ENCODE measurements around the gene NPC1. TPM values are rescaled to one million over a fixed set of nuclear protein-coding genes. Genes with fewer than 3 reads are reported as not detected.

Gene NPC1
- total RNA-seq, 1 experiment from 2014 or later = 38.3 TPM

GRCh38 chr18:23547306-23547705 is 39.0 kb downstream of the NPC1 start:
- Mint-ChIP-seq H3K27me3 (ENCODE audit: low read depth) (no peaks in the 10 kb centered on the region), H3K27ac (no peak overlapping the region), H3K4me3 (no peak overlapping the region), H3K4me1 (no peaks in the 10 kb centered on the region), H3K36me3 (peaks cover 61% of the 10 kb centered on the region), H3K9me3 (no peaks in the 10 kb centered on the region)
- ATAC-seq (no peak), DNase-seq (ENCODE audit: low spot score) (no peak)
- ChIA-PET CTCF (no interaction called here), POLR2A (no interaction called here)
- TF ChIP-seq KAT7 (CRISPR knock-in tag; IDR thresholded peaks at IDR 0.05; ENCODE audit: borderline replicate concordance) (no peak), RELA (CRISPR knock-in tag; IDR thresholded peaks at IDR 0.05; ENCODE audit: borderline replicate concordance) (no peak), AR (CRISPR knock-in tag; IDR thresholded peaks at IDR 0.05) (no peak)
- TF ChIP-seq, protein P1, sequence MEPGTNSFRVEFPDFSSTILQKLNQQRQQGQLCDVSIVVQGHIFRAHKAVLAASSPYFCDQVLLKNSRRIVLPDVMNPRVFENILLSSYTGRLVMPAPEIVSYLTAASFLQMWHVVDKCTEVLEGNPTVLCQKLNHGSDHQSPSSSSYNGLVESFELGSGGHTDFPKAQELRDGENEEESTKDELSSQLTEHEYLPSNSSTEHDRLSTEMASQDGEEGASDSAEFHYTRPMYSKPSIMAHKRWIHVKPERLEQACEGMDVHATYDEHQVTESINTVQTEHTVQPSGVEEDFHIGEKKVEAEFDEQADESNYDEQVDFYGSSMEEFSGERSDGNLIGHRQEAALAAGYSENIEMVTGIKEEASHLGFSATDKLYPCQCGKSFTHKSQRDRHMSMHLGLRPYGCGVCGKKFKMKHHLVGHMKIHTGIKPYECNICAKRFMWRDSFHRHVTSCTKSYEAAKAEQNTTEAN (CRISPR knock-in tag; IDR thresholded peaks at IDR 0.05) = no peak
- TF ChIP-seq, protein P2, sequence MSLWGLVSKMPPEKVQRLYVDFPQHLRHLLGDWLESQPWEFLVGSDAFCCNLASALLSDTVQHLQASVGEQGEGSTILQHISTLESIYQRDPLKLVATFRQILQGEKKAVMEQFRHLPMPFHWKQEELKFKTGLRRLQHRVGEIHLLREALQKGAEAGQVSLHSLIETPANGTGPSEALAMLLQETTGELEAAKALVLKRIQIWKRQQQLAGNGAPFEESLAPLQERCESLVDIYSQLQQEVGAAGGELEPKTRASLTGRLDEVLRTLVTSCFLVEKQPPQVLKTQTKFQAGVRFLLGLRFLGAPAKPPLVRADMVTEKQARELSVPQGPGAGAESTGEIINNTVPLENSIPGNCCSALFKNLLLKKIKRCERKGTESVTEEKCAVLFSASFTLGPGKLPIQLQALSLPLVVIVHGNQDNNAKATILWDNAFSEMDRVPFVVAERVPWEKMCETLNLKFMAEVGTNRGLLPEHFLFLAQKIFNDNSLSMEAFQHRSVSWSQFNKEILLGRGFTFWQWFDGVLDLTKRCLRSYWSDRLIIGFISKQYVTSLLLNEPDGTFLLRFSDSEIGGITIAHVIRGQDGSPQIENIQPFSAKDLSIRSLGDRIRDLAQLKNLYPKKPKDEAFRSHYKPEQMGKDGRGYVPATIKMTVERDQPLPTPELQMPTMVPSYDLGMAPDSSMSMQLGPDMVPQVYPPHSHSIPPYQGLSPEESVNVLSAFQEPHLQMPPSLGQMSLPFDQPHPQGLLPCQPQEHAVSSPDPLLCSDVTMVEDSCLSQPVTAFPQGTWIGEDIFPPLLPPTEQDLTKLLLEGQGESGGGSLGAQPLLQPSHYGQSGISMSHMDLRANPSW (CRISPR knock-in tag; conservative IDR thresholded peaks at IDR 0.05; ENCODE audit: low read depth) = no peak

DNA sequence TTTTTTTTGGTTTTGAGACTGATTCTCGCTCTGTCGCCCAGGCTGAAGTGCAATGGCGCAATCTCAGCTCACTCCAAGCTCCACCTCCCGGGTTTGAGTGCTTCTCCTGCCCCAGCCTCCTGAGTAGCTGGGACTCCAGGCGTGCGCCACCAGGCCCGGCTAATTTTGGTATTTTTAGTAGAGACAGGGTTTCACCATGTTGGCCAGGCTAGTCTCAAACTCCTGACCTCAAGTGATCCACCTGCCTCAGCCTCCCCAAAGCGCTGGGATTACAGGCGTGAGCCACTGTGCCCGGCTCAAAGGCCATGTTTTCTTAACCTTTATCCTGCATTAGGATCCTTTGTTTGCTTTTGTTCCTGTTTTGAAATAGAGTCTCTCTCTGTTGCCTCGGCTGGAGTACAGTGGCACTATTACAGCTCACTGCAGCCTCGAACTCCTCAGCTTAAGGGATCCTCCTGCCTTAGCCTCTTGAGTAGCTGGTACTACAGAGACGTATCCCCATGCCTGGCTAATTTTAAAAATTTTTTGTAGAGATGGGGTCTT is 41.0 kb downstream of the NPC1 start:
- no peaks in the 10 kb centered on the region for H3K4me1 Mint-ChIP-seq
- POLR2A ChIA-PET = no interaction called here

GRCh38 chr18:23542461-23542860 is 43.8 kb downstream of the NPC1 start:
- Mint-ChIP-seq H3K36me3 (peaks cover 72% of the 10 kb centered on the region), H3K9me3 (no peaks in the 10 kb centered on the region), H3K27me3 (ENCODE audit: low read depth) (no peaks in the 10 kb centered on the region), H3K4me3 (no peak overlapping the region), H3K4me1 (no peaks in the 10 kb centered on the region), H3K27ac (no peak overlapping the region)
- POLR2A ChIA-PET = no interaction called here
- CTCF ChIA-PET = interaction anchor here (0.7 kb wide), 1 partner anchor 160 kb away, joined by 3 read pairs; no protein-coding TSS in a partner anchor
- DNase-seq (ENCODE audit: low spot score) (no peak), ATAC-seq (no peak)
- TF ChIP-seq ETV6 (CRISPR knock-in tag; IDR thresholded peaks at IDR 0.05) (no peak), ZBTB21 (CRISPR knock-in tag; IDR thresholded peaks at IDR 0.05; ENCODE audit: borderline replicate concordance) (no peak), FOXP1 (CRISPR knock-in tag; IDR thresholded peaks at IDR 0.05; ENCODE audit: borderline replicate concordance) (no peak), ZNF232 (CRISPR knock-in tag; IDR thresholded peaks at IDR 0.05) (no peak), EMX1 (CRISPR knock-in tag; IDR thresholded peaks at IDR 0.05) (no peak)
- TF ChIP-seq, protein P3, sequence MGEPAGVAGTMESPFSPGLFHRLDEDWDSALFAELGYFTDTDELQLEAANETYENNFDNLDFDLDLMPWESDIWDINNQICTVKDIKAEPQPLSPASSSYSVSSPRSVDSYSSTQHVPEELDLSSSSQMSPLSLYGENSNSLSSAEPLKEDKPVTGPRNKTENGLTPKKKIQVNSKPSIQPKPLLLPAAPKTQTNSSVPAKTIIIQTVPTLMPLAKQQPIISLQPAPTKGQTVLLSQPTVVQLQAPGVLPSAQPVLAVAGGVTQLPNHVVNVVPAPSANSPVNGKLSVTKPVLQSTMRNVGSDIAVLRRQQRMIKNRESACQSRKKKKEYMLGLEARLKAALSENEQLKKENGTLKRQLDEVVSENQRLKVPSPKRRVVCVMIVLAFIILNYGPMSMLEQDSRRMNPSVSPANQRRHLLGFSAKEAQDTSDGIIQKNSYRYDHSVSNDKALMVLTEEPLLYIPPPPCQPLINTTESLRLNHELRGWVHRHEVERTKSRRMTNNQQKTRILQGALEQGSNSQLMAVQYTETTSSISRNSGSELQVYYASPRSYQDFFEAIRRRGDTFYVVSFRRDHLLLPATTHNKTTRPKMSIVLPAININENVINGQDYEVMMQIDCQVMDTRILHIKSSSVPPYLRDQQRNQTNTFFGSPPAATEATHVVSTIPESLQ (CRISPR knock-in tag; IDR thresholded peaks at IDR 0.05) = no peak
- TF ChIP-seq, protein P4, sequence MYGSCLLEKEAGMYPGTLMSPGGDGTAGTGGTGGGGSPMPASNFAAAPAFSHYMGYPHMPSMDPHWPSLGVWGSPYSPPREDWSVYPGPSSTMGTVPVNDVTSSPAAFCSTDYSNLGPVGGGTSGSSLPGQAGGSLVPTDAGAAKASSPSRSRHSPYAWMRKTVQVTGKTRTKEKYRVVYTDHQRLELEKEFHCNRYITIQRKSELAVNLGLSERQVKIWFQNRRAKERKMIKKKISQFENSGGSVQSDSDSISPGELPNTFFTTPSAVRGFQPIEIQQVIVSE (CRISPR knock-in tag; IDR thresholded peaks at IDR 0.05; ENCODE audit: borderline replicate concordance) = no peak

More for the DNA sequence above, 41.0 kb downstream of the NPC1 start:
- no peak for DNase-seq (ENCODE audit: low spot score)
- TF ChIP-seq, protein P2 (CRISPR knock-in tag; conservative IDR thresholded peaks at IDR 0.05; ENCODE audit: low read depth) = no peak
- H3K4me3 Mint-ChIP-seq = no peak overlapping the region
- no peak overlapping the region for H3K27ac Mint-ChIP-seq
- H3K9me3 Mint-ChIP-seq = no peaks in the 10 kb centered on the region
- H3K36me3 Mint-ChIP-seq = peaks cover 56% of the 10 kb centered on the region
- CTCF ChIA-PET = interaction anchor here (0.6 to 0.8 kb wide), 2 partner anchors 47 to 207 kb away, joined by 3 to 5 read pairs; no protein-coding TSS in a partner anchor
- ATAC-seq = no peak
- H3K27me3 Mint-ChIP-seq (ENCODE audit: low read depth) = no peaks in the 10 kb centered on the region
